ELR (cell line): ENCODE results near the gene GALM.
"Not testable (repeated sequence)": the region's sequence is repeated elsewhere in the genome, so short reads cannot be mapped to it uniquely, and the experiment has no call there.

Experiments used
- DNase-seq: peaks from one replicate; pipeline ENCODE4 v3.0.0-alpha.2; 2015; ENCODE audit warnings: low read depth

Gene GALM

DNA sequence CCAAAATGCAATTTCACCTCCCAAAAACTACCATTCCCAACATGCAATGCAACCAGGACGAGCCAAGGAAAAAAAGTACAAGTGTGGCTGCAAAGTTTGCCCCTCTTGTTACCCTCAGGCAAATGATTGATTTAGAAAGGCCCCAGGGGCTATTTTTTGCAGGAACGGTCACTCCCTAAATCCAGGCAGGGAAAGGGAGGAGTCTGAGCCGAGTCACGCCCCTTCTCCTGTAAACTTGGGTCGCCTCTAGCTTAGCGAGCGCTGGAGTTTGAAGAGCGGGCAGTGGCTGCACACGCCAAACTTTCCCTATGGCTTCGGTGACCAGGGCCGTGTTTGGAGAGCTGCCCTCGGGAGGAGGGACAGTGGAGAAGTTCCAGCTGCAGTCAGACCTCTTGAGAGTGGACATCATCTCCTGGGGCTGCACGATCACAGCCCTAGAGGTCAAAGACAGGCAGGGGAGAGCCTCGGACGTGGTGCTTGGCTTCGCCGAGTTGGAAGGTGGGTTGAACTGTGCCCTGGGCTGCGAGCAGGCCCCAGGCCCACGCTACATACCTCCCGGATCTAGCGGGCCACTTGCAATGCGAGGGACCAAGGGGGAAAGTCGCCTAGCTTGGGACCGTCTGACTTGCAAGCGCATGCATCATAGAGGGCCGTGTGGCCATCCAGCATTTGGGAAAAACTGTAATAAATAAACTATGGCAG, at the start of gene GALM:
TSS of gene GALM (plus strand) at position 261 of the 702 bp plus-strand sequence. CDS start at position 309, 48 bp downstream.
- DNase-seq = peak; percentile 94

GRCh38 chr2:38617301-38617700, 48.6 kb upstream of the GALM start:
- no peak for DNase-seq

DNA sequence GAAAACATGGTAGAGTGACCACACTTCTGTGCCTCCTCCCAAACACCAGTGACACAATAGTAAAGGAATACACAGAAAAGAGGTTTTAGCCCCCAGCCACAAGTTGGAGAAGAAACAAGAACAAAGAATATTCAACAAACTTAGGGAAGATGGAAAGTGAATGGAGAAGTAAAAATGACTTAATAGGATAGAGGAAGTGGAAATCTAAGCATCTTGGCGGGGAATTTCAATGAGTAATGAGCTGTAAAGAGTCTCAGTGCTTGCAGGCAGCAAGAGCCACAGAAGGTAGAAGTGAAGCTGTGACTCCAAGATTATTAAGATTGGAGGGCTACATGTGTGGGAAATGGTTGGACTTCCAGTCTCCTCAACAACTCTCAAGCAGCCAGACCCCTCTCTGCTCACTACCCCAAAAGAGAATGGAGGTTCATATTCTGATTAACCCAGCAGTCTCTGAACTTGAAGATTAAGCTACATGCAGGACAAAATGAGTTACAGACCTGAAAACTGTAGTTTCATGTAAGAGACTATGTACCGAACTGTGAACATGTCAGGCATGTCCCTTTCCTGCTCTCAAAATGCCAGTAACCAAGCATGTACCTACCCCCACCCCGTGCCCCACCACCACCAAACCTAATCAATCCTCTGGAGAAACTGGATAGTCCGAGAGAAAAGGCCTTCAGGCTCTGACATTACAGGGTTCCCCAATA, 46.3 kb upstream of the GALM start:
- DNase-seq = peak; percentile 58

DNA sequence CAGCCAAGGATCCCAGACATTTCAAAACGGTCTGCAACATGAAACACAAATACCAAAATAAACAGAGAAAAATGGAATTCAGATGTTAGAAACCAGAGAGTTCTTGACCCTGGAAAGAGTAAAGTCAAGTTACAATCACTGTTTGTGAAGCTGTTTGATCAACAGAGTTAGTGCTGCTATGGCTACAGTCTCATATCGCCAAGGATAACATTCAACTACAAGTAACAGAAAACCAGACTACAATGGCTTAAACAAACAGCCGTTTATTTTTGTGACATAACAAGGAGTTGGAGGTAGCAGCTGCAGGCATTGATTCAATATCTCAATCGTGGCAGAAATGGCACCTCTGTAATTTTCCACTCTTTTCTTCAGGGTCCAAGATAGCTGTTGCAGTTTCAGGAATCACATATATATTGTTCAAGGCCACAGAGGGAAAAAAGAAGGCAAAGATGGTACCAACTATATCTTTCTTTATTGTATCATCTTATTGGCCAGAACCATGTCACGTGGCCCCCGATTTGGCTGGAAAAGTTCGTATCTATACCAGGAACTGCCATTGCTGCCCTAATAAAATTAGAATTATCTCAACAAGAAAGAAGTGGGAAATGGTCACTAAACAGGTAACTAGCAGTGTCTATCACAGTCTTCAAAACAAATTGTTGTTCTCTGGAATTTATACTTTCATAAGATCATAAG, 45.5 kb upstream of the GALM start:
- DNase-seq = no peak

DNA sequence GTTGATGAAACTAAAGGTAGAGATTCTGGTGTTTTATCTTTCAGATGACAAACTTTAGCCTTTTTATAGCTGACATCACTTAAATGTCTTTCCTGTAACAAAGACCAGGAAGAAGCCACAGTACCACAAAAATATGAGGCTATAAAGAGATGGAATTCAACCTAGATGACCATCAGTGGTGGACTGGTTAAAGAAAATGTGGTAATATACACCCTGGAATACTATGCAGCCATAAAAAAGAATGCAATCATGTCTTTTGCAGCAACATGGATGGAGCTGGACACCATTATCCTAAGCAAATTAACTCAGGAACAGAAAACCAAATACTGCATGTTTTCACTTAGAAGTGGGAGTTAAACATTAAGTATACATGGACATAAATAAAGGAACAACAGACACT, 44.9 kb upstream of the GALM start:
- DNase-seq = no peak

DNA sequence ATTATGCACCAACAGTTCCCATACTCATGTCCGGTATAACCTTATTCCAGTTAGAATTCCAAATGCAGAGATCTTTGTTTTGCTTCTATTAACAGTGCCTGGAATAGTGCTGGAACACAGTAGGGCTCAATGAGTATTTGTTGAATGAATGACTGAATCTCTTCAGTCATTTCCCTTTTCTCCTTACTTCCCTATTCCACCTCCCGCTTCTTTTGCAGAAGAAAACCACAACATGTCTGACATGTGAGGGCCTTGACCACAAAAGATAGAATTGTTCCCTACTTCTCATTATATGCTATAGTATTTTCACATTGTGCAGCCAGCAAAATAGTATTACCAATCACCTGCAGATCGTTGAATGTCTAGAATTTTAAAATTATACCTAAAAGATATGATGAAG, 43.7 kb upstream of the GALM start:
- no peak for DNase-seq

- DNase-seq = no peak
Measured at GRCh38 chr2:38626326-38627035, 39.4 kb upstream of the GALM start.

DNA sequence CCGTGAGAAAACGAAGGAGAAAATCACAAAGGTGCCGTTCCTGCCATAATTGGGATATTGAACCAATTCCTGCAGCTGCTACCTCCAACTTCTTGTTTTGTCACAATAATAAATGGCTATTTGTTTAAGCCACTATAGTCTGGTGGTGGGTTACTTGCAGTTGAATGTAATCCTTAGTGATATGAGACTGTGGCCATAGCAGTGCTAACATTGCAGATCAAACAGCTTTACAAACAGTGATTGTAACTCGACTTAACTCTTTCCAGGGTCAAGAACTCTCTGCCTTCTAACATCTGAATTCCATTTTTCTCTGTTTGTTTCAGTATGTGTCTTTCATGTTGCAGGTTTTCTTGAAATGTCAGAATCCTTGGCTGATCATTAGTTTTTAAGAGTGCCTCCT, 38.5 kb upstream of the GALM start:
- DNase-seq = no peak

GRCh38 chr2:38629684-38630083, 36.2 kb upstream of the GALM start:
- DNase-seq = no peak

DNA sequence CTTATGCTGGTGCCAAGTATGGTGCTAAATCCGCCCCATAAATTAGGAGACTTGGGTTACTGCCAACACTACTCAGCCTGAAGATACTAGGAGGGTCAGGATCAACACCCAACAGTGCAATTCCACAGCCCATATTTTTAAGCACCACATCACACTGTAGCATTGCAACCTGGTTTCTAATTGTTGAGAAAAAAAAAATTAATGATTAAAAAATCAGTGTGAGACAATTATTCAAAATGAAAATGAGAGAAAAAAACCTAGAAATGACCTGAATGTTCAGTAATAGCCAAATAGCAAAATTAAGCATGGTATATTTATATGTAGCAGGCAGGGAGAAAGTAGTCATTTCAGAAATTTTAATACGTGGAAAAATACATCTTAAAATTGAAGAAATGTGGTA, 33.9 kb upstream of the GALM start:
- no peak for DNase-seq

DNA sequence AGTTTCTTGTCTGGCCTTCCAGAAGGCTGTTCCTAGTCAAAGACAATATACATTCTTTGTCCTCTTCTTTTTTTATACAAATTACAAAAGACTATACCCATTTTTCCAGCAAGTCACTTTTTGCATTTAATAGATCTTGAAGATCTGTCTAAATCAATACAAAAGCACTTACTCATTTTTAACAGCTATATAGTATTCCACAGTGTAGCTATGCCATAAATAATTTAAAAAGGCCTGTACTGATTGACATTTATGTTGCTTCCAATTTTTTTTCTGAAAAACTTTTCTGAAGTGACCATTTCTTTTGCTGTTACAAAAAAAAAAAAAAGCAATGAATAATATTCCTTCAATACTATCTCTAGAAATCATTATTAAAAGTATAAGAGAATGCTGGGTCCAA, 32.9 kb upstream of the GALM start:
- DNase-seq = no peak

DNA sequence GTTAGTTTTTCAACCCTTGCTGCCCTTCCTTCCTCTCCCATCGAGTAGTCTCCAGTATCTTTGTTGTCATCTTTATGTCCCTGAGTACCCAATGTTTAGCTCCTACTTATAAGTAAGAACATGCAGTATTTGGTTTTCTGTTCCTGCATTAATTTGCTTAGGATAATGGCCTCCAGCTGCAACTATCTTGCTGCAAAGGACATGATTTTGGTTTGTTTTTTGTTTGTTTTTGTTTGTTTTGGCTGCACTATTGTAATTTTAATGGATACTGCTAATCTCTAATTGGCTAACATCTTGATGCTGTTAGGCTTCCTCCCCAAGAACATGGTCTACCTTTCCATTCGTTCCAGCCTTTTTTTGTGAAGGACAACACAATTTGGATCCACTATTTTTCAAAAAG, 32.0 kb upstream of the GALM start:
- DNase-seq = no peak

DNA sequence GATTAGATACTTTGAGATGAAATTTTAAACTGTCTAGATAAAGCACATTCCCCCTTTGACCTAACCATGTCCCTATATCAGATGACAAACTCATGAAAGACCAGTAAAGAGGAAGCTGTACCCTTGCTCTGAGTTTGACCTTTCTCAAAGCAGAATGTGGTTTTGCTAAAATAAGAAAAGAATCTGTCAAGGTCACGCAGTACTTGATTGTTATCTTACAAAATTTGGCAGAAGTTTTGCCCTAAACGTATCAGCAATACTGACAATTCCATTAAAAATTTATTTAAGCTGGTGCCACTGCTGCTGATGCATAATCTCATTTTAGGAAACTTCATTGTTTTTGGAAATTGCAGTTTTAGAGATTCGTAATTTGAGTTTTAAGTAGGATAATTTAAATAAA, 31.2 kb upstream of the GALM start:
- DNase-seq = no peak

DNA sequence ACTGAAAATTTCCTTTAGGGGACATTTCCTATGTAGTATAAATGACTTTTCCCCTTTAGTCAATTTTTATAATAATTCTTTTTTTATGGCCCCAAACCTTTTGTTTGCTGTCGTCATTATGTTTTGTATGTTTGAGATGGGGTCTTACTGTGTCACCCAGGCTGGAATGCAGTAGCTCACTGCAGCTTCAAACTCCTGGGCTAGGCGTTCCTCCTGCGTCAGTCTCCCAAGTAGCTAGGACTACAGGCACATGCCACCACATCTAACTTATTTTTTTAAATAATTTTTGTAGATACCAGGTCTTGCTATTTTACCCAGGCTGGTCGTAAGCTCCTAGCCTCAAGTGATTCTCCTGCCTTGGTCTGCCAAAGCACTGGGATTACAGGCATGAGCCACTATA, 30.8 kb upstream of the GALM start:
- no peak for DNase-seq

- no peak for DNase-seq
Measured at GRCh38 chr2:38636069-38636468, 29.8 kb upstream of the GALM start.

DNA sequence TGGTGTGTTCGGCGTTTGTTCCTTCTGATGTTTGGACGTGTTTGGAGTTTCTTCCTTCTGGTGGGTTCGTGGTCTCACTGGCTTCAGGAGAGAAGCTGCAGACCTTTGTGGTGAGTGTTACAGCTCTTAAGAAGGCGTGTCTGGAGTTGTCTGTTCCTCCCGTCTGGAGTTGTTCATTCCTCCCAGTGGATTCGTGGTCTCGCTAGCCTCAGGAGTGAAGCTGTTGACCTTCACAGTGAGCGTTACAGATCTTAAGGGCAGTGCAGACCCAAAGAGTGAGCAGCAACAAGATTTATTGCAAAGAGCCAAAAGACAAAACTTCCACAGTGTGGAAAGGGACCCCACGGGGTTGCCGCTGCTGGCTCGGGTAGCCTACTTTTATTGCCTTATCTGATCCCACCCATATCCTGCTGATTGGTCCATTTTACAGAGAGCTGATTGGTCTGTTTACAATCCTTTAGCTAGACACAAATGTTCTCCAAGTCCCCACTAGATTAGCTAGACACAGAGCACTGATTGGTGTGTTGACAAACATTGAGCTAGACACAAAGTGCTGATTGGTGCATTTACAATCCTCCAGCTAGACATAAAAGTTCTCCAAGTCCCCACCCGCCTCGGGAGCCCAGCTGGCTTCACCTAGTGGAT, 23.4 kb upstream of the GALM start:
- not testable (repeated sequence) for DNase-seq

- no peak for DNase-seq
Measured at GRCh38 chr2:38643021-38643671, 22.8 kb upstream of the GALM start.

GRCh38 chr2:38643683-38644511, 22.0 kb upstream of the GALM start:
- not testable (repeated sequence) for DNase-seq

GRCh38 chr2:38648107-38648761, 17.7 kb upstream of the GALM start:
- peak; percentile 17 for DNase-seq

DNA sequence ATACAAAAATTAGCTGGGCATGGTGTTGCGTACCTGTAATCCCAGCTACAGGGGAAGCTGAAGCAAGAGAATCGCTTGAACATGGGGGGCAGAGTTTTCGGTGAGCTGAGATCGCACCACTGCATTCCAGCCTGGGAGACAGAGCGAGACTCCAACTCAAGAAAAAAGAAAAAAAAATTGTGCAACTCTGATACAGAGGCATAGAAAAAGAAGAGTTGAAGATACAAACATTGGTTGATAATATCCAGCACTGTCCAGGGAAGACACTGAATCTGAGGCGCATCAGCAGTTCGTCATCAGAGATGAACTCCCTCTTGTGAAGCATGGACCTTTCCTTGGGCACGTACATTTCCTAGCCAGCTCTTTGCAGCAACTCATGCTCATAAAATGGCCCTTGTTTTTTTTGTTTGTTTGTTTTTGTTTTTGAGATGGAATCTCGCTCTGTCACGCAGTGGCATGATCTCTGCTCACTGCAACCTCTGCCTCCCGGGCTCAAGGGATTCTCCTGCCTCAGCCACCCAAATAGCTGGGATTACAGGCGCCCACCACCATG, 16.7 kb upstream of the GALM start:
- DNase-seq = no peak
